Central memory CD8-positive, alpha-beta T cell (primary cell): ENCODE measurements around the gene CACHD1.

ENCODE experiments used
- ATAC-seq: fragments of 150-1000 bp; cut with Tn5 transposase; replicated peaks from 2 replicates; pipeline ENCODE4 v1.10.0; 2022; ENCODE audit warnings: mild to moderate bottlenecking, moderate FRiP score, moderate number of reproducible peaks; ENCODE audit not compliant: poor library complexity, severe bottlenecking; ENCODE audit errors: extremely low read depth
- DNase-seq, 2 donors: peaks; one replicate each; pipeline ENCODE4 v3.0.0; 2021; ENCODE audit warnings: low spot score in 2 of 2
- H3K27ac Mint-ChIP-seq: one replicate; pipeline ENCODE4 v1.8.0; 2022; ENCODE audit warnings: low read depth, mild to moderate bottlenecking, moderate library complexity, mixed read lengths
- H3K27me3 Mint-ChIP-seq: one replicate; pipeline ENCODE4 v1.8.0; 2022; ENCODE audit warnings: mixed read lengths
- H3K36me3 Mint-ChIP-seq: one replicate; pipeline ENCODE4 v1.8.0; 2022; ENCODE audit warnings: mild to moderate bottlenecking, moderate library complexity, mixed read lengths; ENCODE audit not compliant: insufficient read depth
- H3K4me1 Mint-ChIP-seq: one replicate; pipeline ENCODE4 v1.8.0; 2022; ENCODE audit warnings: mixed read lengths
- H3K4me3 Mint-ChIP-seq: one replicate; pipeline ENCODE4 v1.8.0; 2022; ENCODE audit warnings: mild to moderate bottlenecking, moderate library complexity, mixed read lengths
- H3K9me3 Mint-ChIP-seq: one replicate; pipeline ENCODE4 v1.8.0; 2022; ENCODE audit warnings: mixed read lengths

The CACHD1 gene

GRCh38 chr1:64681043-64681442 is 211.1 kb downstream of the CACHD1 start:
- DNase-seq: no peak

DNA sequence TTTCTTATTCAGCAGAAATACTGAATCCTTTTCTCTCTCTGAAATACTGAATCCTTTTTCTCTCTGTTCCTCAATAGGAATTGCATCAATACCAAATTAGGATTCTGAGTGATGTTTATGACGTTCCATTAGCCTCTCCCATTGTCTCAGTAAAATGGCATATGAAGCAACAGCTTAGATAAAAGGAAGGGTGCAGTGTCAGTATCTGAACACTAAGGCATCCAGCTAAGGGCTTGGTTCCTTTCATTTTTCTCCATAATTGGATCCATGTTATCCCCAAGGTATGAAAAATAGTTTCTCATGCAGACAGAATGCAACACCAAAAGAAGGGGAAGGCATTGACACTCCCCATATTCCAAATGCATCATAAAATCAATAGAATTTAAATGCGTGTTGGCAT is 213.5 kb downstream of the CACHD1 start:
- DNase-seq (no peak), ATAC-seq (no peak)
- Mint-ChIP-seq H3K27me3 (no peaks in the 10 kb centered on the region), H3K9me3 (no peaks in the 10 kb centered on the region), H3K4me3 (no peak overlapping the region), H3K27ac (no peak overlapping the region), H3K36me3 (no peaks in the 10 kb centered on the region), H3K4me1 (no peaks in the 10 kb centered on the region)

More at GRCh38 chr1:64681043-64681442, 211.1 kb downstream of the CACHD1 start:
- Mint-ChIP-seq H3K4me1 (no peaks in the 10 kb centered on the region), H3K27me3 (peaks cover 9% of the 10 kb centered on the region), H3K9me3 (no peaks in the 10 kb centered on the region), H3K4me3 (no peak overlapping the region), H3K27ac (no peak overlapping the region), H3K36me3 (no peaks in the 10 kb centered on the region)
- no peak for ATAC-seq

DNA sequence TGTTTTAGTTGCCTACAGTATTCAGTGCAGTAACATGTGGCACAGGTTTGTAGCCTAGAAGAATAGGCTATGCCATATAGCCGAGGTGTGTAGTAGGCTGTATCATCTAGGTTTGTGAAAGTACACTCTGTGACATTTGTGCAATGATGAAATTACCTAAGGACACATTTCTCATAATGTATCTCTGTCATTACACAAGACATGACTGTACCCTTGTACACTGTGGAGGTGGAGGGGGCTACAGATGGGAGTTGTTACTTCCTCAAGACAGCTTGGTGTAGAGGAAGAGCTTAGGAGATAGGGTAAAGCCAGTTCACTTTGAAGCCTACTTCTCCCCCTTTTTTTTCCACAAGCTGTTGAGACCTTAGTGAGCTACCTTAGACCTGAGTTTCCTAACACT is 215.3 kb downstream of the CACHD1 start:
- Mint-ChIP-seq H3K36me3 (no peaks in the 10 kb centered on the region), H3K9me3 (no peaks in the 10 kb centered on the region), H3K27me3 (no peaks in the 10 kb centered on the region), H3K4me1 (no peaks in the 10 kb centered on the region), H3K27ac (no peak overlapping the region), H3K4me3 (no peak overlapping the region)
- DNase-seq (no peak), ATAC-seq (no peak)

- H3K4me1 Mint-ChIP-seq: no peaks in the 10 kb centered on the region
- no peak overlapping the region for H3K4me3 Mint-ChIP-seq
- H3K27ac Mint-ChIP-seq: no peak overlapping the region
- no peaks in the 10 kb centered on the region for H3K27me3 Mint-ChIP-seq
- H3K36me3 Mint-ChIP-seq: no peaks in the 10 kb centered on the region
- H3K9me3 Mint-ChIP-seq: no peaks in the 10 kb centered on the region
- no peak for ATAC-seq
- no peak for DNase-seq
These were observed 215.9 kb downstream of the CACHD1 start for GRCh38 chr1:64685765-64686341.

- H3K36me3 Mint-ChIP-seq: no peaks in the 10 kb centered on the region
- H3K9me3 Mint-ChIP-seq: no peaks in the 10 kb centered on the region
- ATAC-seq: peak; percentile 62
- no peaks in the 10 kb centered on the region for H3K4me1 Mint-ChIP-seq
- H3K27me3 Mint-ChIP-seq: peaks cover 8% of the 10 kb centered on the region
- no peak for DNase-seq
- no peak overlapping the region for H3K27ac Mint-ChIP-seq
- H3K4me3 Mint-ChIP-seq: no peak overlapping the region
These were observed 217.1 kb downstream of the CACHD1 start for GRCh38 chr1:64686828-64687724.

GRCh38 chr1:64687725-64688327 is 217.9 kb downstream of the CACHD1 start:
- H3K27ac Mint-ChIP-seq: no peak overlapping the region
- ATAC-seq: no peak

GRCh38 chr1:64691626-64692025 is 221.7 kb downstream of the CACHD1 start:
- DNase-seq: no peak
- Mint-ChIP-seq H3K36me3 (no peaks in the 10 kb centered on the region), H3K27ac (no peak overlapping the region)

More at GRCh38 chr1:64687725-64688327, 217.9 kb downstream of the CACHD1 start:
- H3K36me3 Mint-ChIP-seq: no peaks in the 10 kb centered on the region
- peaks cover 8% of the 10 kb centered on the region for H3K27me3 Mint-ChIP-seq
- no peak overlapping the region for H3K4me3 Mint-ChIP-seq
- H3K9me3 Mint-ChIP-seq: no peaks in the 10 kb centered on the region
- H3K4me1 Mint-ChIP-seq: no peaks in the 10 kb centered on the region
- DNase-seq: no peak

DNA sequence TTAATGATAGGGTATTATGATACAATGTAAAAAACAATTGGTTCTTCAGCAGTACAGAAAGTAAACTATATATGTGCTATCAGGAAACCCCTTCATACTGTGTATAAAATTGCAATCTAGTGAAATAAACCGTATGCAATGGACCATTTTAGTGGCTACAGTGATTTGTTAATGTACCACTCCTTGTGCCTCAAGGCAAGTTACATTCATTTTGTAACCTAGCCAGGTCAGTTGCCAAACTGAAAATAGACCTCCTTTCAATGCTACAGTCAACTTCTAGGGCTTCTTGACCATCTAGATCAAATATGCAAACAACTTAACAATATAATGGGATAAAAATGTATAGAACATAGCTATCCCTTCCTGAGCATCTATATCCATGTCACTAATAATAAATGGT is 223.0 kb downstream of the CACHD1 start:
- H3K36me3 Mint-ChIP-seq: no peaks in the 10 kb centered on the region
- H3K9me3 Mint-ChIP-seq: no peaks in the 10 kb centered on the region
- no peak overlapping the region for H3K4me3 Mint-ChIP-seq
- DNase-seq: no peak
- no peak for ATAC-seq
- H3K27ac Mint-ChIP-seq: no peak overlapping the region
- peaks cover 19% of the 10 kb centered on the region for H3K27me3 Mint-ChIP-seq
- no peaks in the 10 kb centered on the region for H3K4me1 Mint-ChIP-seq

More at GRCh38 chr1:64691626-64692025, 221.7 kb downstream of the CACHD1 start:
- Mint-ChIP-seq H3K27me3 (peaks cover 19% of the 10 kb centered on the region), H3K9me3 (no peaks in the 10 kb centered on the region), H3K4me3 (no peak overlapping the region), H3K4me1 (no peaks in the 10 kb centered on the region)
- ATAC-seq: no peak

DNA sequence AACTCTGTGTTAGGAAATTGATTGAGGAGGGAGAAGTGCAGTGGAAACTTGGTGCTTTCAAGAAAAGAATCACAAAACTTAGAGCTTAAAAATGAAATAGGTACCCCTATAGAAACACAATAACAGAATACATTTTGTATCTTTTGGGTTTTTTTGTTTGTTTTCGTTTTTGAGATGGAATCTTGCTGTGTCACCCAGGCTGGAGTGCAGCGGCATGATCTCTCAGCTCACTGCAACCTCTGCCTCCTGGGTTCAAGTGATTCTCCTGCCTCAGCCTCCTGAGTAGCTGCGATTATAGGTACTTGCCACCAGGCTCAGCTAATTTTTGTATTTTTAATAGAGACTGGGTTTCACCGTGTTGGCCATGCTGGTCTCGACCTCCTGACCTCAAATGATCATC is 223.5 kb downstream of the CACHD1 start:
- Mint-ChIP-seq H3K4me1 (no peaks in the 10 kb centered on the region), H3K27ac (no peak overlapping the region), H3K27me3 (peaks cover 19% of the 10 kb centered on the region), H3K9me3 (no peaks in the 10 kb centered on the region), H3K36me3 (no peaks in the 10 kb centered on the region), H3K4me3 (no peak overlapping the region)
- DNase-seq: no peak
- ATAC-seq: no peak

DNA sequence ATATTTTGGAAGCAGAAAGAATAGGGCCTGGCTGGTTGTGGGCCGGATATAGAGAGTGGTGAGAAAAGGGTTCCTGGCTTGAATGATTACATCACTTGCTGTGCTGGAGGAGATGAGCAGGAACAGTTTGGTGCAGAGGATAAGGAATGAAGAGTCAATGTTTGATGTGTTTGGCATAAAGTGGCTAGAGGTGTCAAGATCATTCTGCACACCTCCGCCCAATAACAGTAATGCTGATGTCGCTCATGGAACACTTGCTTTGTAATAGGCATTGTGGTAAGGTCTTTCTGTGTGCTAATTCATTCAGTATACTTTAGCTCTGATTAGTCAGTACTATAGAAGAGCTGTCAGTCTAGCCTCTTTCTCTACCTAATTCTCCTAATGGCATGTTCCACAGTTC is 226.9 kb downstream of the CACHD1 start:
- Mint-ChIP-seq H3K9me3 (no peaks in the 10 kb centered on the region), H3K4me3 (no peak overlapping the region), H3K27me3 (peaks cover 43% of the 10 kb centered on the region), H3K36me3 (no peaks in the 10 kb centered on the region), H3K27ac (no peak overlapping the region), H3K4me1 (no peaks in the 10 kb centered on the region)
- DNase-seq (no peak), ATAC-seq (no peak)

- Mint-ChIP-seq H3K4me1 (no peaks in the 10 kb centered on the region), H3K9me3 (no peaks in the 10 kb centered on the region), H3K27me3 (peaks cover 55% of the 10 kb centered on the region), H3K27ac (no peak overlapping the region), H3K4me3 (no peak overlapping the region), H3K36me3 (no peaks in the 10 kb centered on the region)
- DNase-seq: no peak
- ATAC-seq: no peak
These were observed 229.4 kb downstream of the CACHD1 start for GRCh38 chr1:64699327-64699726.

- Mint-ChIP-seq H3K27me3 (peaks cover 46% of the 10 kb centered on the region), H3K9me3 (no peaks in the 10 kb centered on the region), H3K4me1 (no peaks in the 10 kb centered on the region), H3K4me3 (no peak overlapping the region), H3K27ac (no peak overlapping the region), H3K36me3 (no peaks in the 10 kb centered on the region)
- ATAC-seq (no peak), DNase-seq (no peak)
These were observed 231.1 kb downstream of the CACHD1 start for GRCh38 chr1:64701071-64701470.

GRCh38 chr1:64701886-64702285 is 232.0 kb downstream of the CACHD1 start:
- H3K27ac Mint-ChIP-seq: no peak overlapping the region
- H3K36me3 Mint-ChIP-seq: no peaks in the 10 kb centered on the region
- ATAC-seq: no peak
- H3K4me3 Mint-ChIP-seq: no peak overlapping the region
- no peak for DNase-seq
- no peaks in the 10 kb centered on the region for H3K9me3 Mint-ChIP-seq
- no peaks in the 10 kb centered on the region for H3K4me1 Mint-ChIP-seq
- H3K27me3 Mint-ChIP-seq: peaks cover 44% of the 10 kb centered on the region
